Right lobe of liver (tissue), 4 donors: ENCODE data around the gene FABP3.

Experiments
- POLR2A ChIP-seq: fragments of 450-650 bp; IDR thresholded peaks from one replicate; pipeline ENCODE4 v1.6.1; 2017; ENCODE audit warnings: antibody characterized with exemption, mild to moderate bottlenecking
- TF ChIP-seq, protein P1 (sequence below), 4 donors: fragments of 200-600 bp in 3 of 4; fragments of 450-650 bp in 1 of 4; IDR thresholded peaks; one replicate each; pipeline versions ENCODE4 v1.5.1 to v1.8.0; 2016 to 2022; ENCODE audit warnings: antibody characterized with exemption in 4 of 4, mild to moderate bottlenecking in 2 of 4
- donor health status: DM: no; HTN: no; CAD: no.
- donor health status: DM: no; HTN: no; CAD: no.
- donor health status: DM: no; HTN: yes; CAD: no.

DNA sequence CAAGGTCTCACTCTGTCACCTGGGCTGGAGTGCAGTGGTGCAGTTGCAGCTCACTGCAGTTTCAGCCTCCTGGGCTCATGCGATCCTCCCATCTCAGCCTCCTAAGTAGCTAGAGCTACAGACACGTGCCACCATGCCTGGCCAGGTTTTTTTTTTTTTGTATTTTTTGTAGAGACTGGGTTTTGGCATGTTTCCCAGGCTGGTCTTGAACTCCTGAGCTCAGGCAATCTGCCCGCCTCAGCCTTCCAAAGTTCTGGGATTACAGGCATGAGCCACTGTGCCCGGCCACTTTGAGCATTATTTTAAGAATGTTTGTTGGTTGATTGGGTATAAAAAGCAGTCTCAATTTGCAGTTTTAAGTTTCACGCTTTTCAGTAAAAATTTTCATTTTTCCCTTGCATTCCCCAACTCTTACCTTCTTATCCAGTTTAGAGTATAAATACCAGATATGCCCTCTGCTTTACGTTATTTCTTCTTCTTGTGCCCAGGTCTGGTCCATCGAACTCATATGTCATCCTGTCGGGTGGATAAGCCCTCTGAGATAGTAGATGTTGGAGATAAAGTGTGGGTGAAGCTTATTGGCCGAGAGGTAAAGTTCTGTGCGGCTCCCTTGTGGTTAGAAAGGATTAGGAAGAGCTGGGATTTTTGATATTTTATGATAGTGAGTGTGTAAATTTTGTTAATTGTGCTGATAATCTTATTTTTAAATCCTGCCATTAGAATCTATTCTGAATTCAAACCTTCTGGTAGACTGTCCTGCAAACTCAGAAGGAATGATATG is 36.0 kb downstream of the FABP3 start:
- TF ChIP-seq, protein P1, sequence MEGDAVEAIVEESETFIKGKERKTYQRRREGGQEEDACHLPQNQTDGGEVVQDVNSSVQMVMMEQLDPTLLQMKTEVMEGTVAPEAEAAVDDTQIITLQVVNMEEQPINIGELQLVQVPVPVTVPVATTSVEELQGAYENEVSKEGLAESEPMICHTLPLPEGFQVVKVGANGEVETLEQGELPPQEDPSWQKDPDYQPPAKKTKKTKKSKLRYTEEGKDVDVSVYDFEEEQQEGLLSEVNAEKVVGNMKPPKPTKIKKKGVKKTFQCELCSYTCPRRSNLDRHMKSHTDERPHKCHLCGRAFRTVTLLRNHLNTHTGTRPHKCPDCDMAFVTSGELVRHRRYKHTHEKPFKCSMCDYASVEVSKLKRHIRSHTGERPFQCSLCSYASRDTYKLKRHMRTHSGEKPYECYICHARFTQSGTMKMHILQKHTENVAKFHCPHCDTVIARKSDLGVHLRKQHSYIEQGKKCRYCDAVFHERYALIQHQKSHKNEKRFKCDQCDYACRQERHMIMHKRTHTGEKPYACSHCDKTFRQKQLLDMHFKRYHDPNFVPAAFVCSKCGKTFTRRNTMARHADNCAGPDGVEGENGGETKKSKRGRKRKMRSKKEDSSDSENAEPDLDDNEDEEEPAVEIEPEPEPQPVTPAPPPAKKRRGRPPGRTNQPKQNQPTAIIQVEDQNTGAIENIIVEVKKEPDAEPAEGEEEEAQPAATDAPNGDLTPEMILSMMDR (IDR thresholded peaks at IDR 0.05) = no peak
- no peak for TF ChIP-seq POLR2A
